Liver (tissue), 9 donors: ENCODE data around the gene BMX. TPM values are rescaled to one million over a fixed set of nuclear protein-coding genes. Genes with fewer than 3 reads are reported as not detected.

Source experiments
- DNase-seq: peaks from one replicate; pipeline ENCODE4 v3.0.0-alpha.2; 2017; ENCODE audit warnings: low spot score
- H3K27ac ChIP-seq, 2 donors: one replicate each; pipeline ENCODE4 v1.7.0; 2013; ENCODE audit warnings: inconsistent platforms in 2 of 2, low read length in 2 of 2, control low read depth in 1 of 2, low read depth in 1 of 2, mild to moderate bottlenecking in 1 of 2
- H3K27me3 ChIP-seq, 4 donors: one replicate each; pipeline versions ENCODE4 v1.6.1 to v1.7.0; 2013; ENCODE audit warnings: low read length in 3 of 4, inconsistent platforms in 1 of 4, mild to moderate bottlenecking in 1 of 4, moderate library complexity in 1 of 4; ENCODE audit not compliant: control insufficient read depth in 4 of 4, insufficient read depth in 4 of 4
- H3K36me3 ChIP-seq, 4 donors: one replicate each; pipeline versions ENCODE4 v1.6.1 to v1.7.0; 2013; ENCODE audit warnings: low read length in 3 of 4, mild to moderate bottlenecking in 3 of 4, low read depth in 1 of 4, moderate library complexity in 1 of 4; ENCODE audit not compliant: control insufficient read depth in 4 of 4, insufficient read depth in 3 of 4
- H3K4me1 ChIP-seq, 4 donors: one replicate each; pipeline versions ENCODE4 v1.6.1 to v1.7.0; 2013; ENCODE audit warnings: low read length in 3 of 4, mild to moderate bottlenecking in 3 of 4, moderate library complexity in 1 of 4; ENCODE audit not compliant: control insufficient read depth in 4 of 4, insufficient read depth in 4 of 4
- H3K4me3 ChIP-seq, 3 donors: one replicate each; pipeline versions ENCODE4 v1.6.1 to v1.7.0; 2013; ENCODE audit warnings: low read length in 3 of 3, control low read depth in 1 of 3, low read depth in 1 of 3, mild to moderate bottlenecking in 1 of 3
- H3K9ac ChIP-seq, 2 donors: one replicate each; pipeline ENCODE4 v1.7.0; 2013; ENCODE audit warnings: low read length in 2 of 2, mild to moderate bottlenecking in 2 of 2, moderate library complexity in 2 of 2, control low read depth in 1 of 2, low read depth in 1 of 2
- H3K9me3 ChIP-seq, 4 donors: one replicate each; pipeline versions ENCODE4 v1.6.1 to v1.7.0; 2013; ENCODE audit warnings: low read length in 3 of 4; ENCODE audit not compliant: control insufficient read depth in 4 of 4
- FOXA1 ChIP-seq: IDR thresholded peaks from 2 replicates; pipeline ENCODE4 v1.6.1; 2016; ENCODE audit warnings: antibody characterized with exemption
- FOXA2 ChIP-seq: IDR thresholded peaks from 2 replicates; pipeline ENCODE4 v1.6.1; 2016; ENCODE audit warnings: antibody characterized with exemption
- GABPA ChIP-seq, 2 donors: IDR thresholded peaks in 1 of 2; conservative IDR thresholded peaks in 1 of 2; 2 replicates each; pipeline ENCODE4 v1.6.1; 2016; ENCODE audit warnings: antibody characterized with exemption in 2 of 2, mild to moderate bottlenecking in 1 of 2, moderate library complexity in 1 of 2
- HNF4G ChIP-seq: IDR thresholded peaks from 2 replicates; pipeline ENCODE4 v1.6.1; 2016; ENCODE audit warnings: antibody characterized with exemption
- JUND ChIP-seq, 2 donors: IDR thresholded peaks; 2 replicates each; pipeline ENCODE4 v1.6.1; 2016; ENCODE audit warnings: antibody characterized with exemption in 2 of 2
- RAD21 ChIP-seq, 2 donors: IDR thresholded peaks; 2 replicates each; pipeline ENCODE4 v1.6.1; 2016; ENCODE audit warnings: antibody characterized with exemption in 2 of 2, mild to moderate bottlenecking in 2 of 2
- RXRA ChIP-seq, 2 donors: IDR thresholded peaks; 2 replicates each; pipeline ENCODE4 v1.6.1; 2017 to 2018; ENCODE audit warnings: antibody characterized with exemption in 2 of 2, mild to moderate bottlenecking in 1 of 2
- SP1 ChIP-seq: IDR thresholded peaks from 2 replicates; pipeline ENCODE4 v1.6.1; 2018; ENCODE audit warnings: antibody characterized with exemption, mild to moderate bottlenecking
- TAF1 ChIP-seq: conservative IDR thresholded peaks from 2 replicates; pipeline ENCODE4 v1.6.1; 2016; ENCODE audit warnings: antibody characterized with exemption, mild to moderate bottlenecking
- YY1 ChIP-seq: IDR thresholded peaks from 2 replicates; pipeline ENCODE4 v1.6.1; 2016; ENCODE audit warnings: antibody characterized with exemption, mild to moderate bottlenecking
- WGBS: extraction: QIAGEN DNeasy Blood & Tissue Kit; methylation state at CpG from one replicate; pipeline ENCODE4 v1.1.7; 2013; 5-methylcytosine and 5-hydroxymethylcytosine counted together
- polyA plus RNA-seq, 2 donors: library from polyadenylated mRNA; stranded (reverse) in 1 of 2; unstranded in 1 of 2; fragments of 200-250 nt in 1 of 2; fragments of >200 nt in 1 of 2; fragmentation: Nextera tagmentation in 1 of 2; extraction: Ambion mirVana in 1 of 2; gene quantifications; one replicate each; pipeline versions ENCODE4 v1.2.1 to v1.2.3, GENCODE V29; 2013 to 2015
- total RNA-seq, 2 donors: library from RNA; depleted of rRNA; stranded (reverse); fragments of >200 nt; gene quantifications; one replicate each; pipeline ENCODE4 v1.2.3, GENCODE V29; 2014
- TF ChIP-seq, protein P1 (sequence below): IDR thresholded peaks from 2 replicates; pipeline ENCODE4 v1.6.1; 2016; ENCODE audit warnings: antibody characterized with exemption
- TF ChIP-seq, protein P2 (sequence below): fragments of 150-350 bp; IDR thresholded peaks from 2 replicates; pipeline ENCODE4 v1.5.1; 2017; ENCODE audit warnings: improper control_type of control experiment, low read depth, low read length; ENCODE audit not compliant: missing input control
- TF ChIP-seq, protein P3 (sequence below): IDR thresholded peaks from 2 replicates; pipeline ENCODE4 v1.6.1; 2016; ENCODE audit warnings: antibody characterized with exemption, mild to moderate bottlenecking
- TF ChIP-seq, protein P4 (sequence below): IDR thresholded peaks from 2 replicates; pipeline ENCODE4 v1.6.1; 2016; ENCODE audit warnings: antibody characterized with exemption
- TF ChIP-seq, protein P5 (sequence below): IDR thresholded peaks from 2 replicates; pipeline ENCODE4 v1.6.1; 2016; ENCODE audit warnings: antibody characterized with exemption
- donor health status: healthy.
- donor health status: healthy.
- donor health status: healthy.
- donor health status: healthy.
- donor health status: healthy.

Gene BMX
- total and polyA plus RNA-seq, 4 donors: 0.23 to 0.67 (median 0.33) TPM

DNA sequence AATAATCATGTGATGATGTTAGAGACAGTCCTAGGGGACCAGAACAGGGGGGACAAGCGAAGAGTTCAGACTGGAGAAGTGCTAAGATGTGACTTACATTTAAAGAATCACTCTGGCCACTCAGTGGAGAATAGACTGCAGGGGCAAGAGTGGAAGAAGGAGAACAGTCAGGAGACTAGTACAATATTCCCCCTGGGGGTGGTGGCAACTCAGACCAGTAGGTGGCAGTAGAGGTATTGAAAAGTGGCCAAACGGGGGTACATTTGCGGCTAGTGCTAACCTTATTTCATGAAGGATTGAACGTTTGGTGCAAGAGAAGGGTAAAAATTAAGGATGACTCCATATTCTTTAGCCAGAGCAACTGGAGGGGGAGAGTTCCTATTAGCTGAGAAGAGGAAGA, 2.7 kb upstream of the BMX start:
- no peak overlapping the region for H3K9ac ChIP-seq
- H3K27ac ChIP-seq: no peak overlapping the region
- no peaks in the 10 kb centered on the region for H3K36me3 ChIP-seq
- H3K27me3 ChIP-seq: no peaks in the 10 kb centered on the region
- H3K9me3 ChIP-seq: no peaks in the 10 kb centered on the region
- peak; percentile 67 for DNase-seq
- WGBS: 8% methylated on average over 4 of the region's 4 CpGs
- TF ChIP-seq JUND (IDR thresholded peaks at IDR 0.05): no peak
- TF ChIP-seq, protein P1, sequence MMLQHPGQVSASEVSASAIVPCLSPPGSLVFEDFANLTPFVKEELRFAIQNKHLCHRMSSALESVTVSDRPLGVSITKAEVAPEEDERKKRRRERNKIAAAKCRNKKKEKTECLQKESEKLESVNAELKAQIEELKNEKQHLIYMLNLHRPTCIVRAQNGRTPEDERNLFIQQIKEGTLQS: no peak
- TF ChIP-seq, protein P2, sequence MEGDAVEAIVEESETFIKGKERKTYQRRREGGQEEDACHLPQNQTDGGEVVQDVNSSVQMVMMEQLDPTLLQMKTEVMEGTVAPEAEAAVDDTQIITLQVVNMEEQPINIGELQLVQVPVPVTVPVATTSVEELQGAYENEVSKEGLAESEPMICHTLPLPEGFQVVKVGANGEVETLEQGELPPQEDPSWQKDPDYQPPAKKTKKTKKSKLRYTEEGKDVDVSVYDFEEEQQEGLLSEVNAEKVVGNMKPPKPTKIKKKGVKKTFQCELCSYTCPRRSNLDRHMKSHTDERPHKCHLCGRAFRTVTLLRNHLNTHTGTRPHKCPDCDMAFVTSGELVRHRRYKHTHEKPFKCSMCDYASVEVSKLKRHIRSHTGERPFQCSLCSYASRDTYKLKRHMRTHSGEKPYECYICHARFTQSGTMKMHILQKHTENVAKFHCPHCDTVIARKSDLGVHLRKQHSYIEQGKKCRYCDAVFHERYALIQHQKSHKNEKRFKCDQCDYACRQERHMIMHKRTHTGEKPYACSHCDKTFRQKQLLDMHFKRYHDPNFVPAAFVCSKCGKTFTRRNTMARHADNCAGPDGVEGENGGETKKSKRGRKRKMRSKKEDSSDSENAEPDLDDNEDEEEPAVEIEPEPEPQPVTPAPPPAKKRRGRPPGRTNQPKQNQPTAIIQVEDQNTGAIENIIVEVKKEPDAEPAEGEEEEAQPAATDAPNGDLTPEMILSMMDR: peak; percentile 62
- TF ChIP-seq HNF4G: no peak
- TF ChIP-seq TAF1: no peak
- TF ChIP-seq GABPA (IDR thresholded peaks at IDR 0.05 in 1 of 2, conservative IDR thresholded peaks at IDR 0.05 in 1 of 2): no peak
- peak; percentile 59 to 77 for TF ChIP-seq RAD21 (IDR thresholded peaks at IDR 0.05)
- TF ChIP-seq FOXA1: no peak
- TF ChIP-seq, protein P3, sequence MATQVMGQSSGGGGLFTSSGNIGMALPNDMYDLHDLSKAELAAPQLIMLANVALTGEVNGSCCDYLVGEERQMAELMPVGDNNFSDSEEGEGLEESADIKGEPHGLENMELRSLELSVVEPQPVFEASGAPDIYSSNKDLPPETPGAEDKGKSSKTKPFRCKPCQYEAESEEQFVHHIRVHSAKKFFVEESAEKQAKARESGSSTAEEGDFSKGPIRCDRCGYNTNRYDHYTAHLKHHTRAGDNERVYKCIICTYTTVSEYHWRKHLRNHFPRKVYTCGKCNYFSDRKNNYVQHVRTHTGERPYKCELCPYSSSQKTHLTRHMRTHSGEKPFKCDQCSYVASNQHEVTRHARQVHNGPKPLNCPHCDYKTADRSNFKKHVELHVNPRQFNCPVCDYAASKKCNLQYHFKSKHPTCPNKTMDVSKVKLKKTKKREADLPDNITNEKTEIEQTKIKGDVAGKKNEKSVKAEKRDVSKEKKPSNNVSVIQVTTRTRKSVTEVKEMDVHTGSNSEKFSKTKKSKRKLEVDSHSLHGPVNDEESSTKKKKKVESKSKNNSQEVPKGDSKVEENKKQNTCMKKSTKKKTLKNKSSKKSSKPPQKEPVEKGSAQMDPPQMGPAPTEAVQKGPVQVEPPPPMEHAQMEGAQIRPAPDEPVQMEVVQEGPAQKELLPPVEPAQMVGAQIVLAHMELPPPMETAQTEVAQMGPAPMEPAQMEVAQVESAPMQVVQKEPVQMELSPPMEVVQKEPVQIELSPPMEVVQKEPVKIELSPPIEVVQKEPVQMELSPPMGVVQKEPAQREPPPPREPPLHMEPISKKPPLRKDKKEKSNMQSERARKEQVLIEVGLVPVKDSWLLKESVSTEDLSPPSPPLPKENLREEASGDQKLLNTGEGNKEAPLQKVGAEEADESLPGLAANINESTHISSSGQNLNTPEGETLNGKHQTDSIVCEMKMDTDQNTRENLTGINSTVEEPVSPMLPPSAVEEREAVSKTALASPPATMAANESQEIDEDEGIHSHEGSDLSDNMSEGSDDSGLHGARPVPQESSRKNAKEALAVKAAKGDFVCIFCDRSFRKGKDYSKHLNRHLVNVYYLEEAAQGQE: no peak
- no peak for TF ChIP-seq FOXA2
- TF ChIP-seq RXRA (IDR thresholded peaks at IDR 0.05): no peak
- no peak for TF ChIP-seq SP1
- TF ChIP-seq, protein P4, sequence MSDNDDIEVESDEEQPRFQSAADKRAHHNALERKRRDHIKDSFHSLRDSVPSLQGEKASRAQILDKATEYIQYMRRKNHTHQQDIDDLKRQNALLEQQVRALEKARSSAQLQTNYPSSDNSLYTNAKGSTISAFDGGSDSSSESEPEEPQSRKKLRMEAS: no peak
- TF ChIP-seq, protein P5, sequence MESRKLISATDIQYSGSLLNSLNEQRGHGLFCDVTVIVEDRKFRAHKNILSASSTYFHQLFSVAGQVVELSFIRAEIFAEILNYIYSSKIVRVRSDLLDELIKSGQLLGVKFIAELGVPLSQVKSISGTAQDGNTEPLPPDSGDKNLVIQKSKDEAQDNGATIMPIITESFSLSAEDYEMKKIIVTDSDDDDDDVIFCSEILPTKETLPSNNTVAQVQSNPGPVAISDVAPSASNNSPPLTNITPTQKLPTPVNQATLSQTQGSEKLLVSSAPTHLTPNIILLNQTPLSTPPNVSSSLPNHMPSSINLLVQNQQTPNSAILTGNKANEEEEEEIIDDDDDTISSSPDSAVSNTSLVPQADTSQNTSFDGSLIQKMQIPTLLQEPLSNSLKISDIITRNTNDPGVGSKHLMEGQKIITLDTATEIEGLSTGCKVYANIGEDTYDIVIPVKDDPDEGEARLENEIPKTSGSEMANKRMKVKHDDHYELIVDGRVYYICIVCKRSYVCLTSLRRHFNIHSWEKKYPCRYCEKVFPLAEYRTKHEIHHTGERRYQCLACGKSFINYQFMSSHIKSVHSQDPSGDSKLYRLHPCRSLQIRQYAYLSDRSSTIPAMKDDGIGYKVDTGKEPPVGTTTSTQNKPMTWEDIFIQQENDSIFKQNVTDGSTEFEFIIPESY: no peak
- TF ChIP-seq YY1: no peak
- H3K4me3 ChIP-seq: no peak overlapping the region
- H3K4me1 ChIP-seq: peaks cover 0 to 1% (median 0%) of the 10 kb centered on the region in 4 donors

DNA sequence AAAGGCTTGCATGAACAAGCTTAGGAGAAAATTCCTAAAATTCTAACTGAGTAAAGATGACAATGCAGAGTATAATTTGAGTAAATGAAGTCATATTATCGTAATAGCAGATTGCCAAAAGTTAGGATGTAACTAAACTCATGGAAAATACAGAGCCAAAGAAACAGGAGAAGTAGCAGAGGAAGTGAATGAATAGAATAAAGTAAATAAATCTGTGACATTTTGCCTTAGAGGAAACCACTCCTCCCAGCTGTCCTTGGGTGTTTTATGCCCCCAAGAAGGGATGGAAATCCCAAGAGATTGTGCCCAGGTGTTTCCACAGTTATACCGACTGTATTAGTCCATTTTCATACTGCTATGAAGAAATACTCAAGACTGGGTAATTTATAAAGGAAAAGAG, 1.9 kb upstream of the BMX start:
- DNase-seq: no peak
- Histone ChIP-seq H3K27ac (no peak overlapping the region), H3K27me3 (no peaks in the 10 kb centered on the region), H3K4me3 (no peak overlapping the region), H3K4me1 (no peaks in the 10 kb centered on the region), H3K9me3 (no peaks in the 10 kb centered on the region), H3K9ac (no peak overlapping the region), H3K36me3 (no peaks in the 10 kb centered on the region)
- 80% methylated on average over 2 of the region's 2 CpGs for WGBS
- no peak for TF ChIP-seq HNF4G
- TF ChIP-seq FOXA1: no peak
- no peak for TF ChIP-seq GABPA (IDR thresholded peaks at IDR 0.05 in 1 of 2, conservative IDR thresholded peaks at IDR 0.05 in 1 of 2)
- TF ChIP-seq, protein P5: no peak
- TF ChIP-seq, protein P3: no peak
- no peak for TF ChIP-seq JUND (IDR thresholded peaks at IDR 0.05)
- TF ChIP-seq, protein P2: no peak
- TF ChIP-seq SP1: no peak
